NB4 (cell line): ENCODE data around the gene INTS15.

Source experiments
- DNase-seq: peaks from one replicate; pipeline ENCODE4 v3.0.0; 2010; ENCODE audit warnings: low read depth
- H3K4me3 ChIP-seq: one replicate; pipeline ENCODE4 v1.5.1; 2011; ENCODE audit warnings: mild to moderate bottlenecking, low read depth, low read length, moderate library complexity
- MYC ChIP-seq: IDR thresholded peaks from 2 replicates; pipeline ENCODE4 v1.6.1; 2011; ENCODE audit warnings: low read depth, low read length
- POLR2A ChIP-seq: IDR thresholded peaks from 2 replicates; pipeline ENCODE4 v1.6.1; 2011; ENCODE audit warnings: mild to moderate bottlenecking; ENCODE audit not compliant: insufficient read length; ENCODE audit errors: extremely low read depth
- TF ChIP-seq, protein P1 (sequence below): IDR thresholded peaks from 2 replicates; pipeline ENCODE4 v1.6.1; 2011; ENCODE audit warnings: low read depth, low read length
- TF ChIP-seq, protein P2 (sequence below): IDR thresholded peaks from one replicate; pipeline ENCODE4 v1.5.1; 2012; ENCODE audit warnings: low read depth, low read length

Gene INTS15

DNA sequence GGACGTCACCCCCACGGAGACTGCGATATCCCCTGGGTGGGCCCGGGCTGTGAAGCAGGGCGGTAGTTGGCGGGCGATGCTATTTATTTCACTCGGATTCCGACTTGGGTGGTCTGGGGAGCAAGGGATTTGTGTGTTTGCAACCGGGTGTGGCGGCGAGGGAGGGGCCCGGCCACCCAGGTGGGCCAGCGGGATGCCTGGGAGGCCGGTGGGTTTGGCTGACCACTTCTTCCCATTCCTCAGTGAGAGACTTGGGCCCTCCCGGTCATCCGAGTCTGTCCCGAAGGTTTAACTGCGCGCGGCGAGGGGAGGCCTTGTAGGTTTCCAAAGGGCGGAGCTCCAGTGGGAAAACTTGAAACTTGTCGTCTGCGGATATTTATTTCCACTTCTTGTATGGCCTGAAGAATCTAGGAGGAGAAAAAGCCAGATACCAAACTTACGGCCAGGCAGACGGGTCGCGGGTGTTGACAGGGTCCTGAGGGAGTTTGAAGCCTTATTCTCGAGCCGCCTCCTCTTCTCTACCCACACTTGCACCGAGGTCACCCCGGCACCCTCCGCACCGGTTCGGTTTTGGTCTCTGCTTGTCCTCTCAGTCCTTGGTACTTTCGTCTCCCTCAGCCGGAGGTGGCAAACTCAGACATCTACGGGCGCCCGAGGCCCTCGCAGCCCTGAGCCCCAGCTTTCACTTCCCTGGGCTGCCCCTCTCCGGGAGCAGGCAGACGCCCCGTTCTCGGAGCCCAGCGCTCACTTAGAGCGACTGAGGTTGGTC lies 65.2 kb downstream of the INTS15 start:
- no peak for DNase-seq
- TF ChIP-seq, protein P1, sequence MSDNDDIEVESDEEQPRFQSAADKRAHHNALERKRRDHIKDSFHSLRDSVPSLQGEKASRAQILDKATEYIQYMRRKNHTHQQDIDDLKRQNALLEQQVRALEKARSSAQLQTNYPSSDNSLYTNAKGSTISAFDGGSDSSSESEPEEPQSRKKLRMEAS, result no peak
- TF ChIP-seq POLR2A (no peak), MYC (no peak)
- TF ChIP-seq, protein P2, sequence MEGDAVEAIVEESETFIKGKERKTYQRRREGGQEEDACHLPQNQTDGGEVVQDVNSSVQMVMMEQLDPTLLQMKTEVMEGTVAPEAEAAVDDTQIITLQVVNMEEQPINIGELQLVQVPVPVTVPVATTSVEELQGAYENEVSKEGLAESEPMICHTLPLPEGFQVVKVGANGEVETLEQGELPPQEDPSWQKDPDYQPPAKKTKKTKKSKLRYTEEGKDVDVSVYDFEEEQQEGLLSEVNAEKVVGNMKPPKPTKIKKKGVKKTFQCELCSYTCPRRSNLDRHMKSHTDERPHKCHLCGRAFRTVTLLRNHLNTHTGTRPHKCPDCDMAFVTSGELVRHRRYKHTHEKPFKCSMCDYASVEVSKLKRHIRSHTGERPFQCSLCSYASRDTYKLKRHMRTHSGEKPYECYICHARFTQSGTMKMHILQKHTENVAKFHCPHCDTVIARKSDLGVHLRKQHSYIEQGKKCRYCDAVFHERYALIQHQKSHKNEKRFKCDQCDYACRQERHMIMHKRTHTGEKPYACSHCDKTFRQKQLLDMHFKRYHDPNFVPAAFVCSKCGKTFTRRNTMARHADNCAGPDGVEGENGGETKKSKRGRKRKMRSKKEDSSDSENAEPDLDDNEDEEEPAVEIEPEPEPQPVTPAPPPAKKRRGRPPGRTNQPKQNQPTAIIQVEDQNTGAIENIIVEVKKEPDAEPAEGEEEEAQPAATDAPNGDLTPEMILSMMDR, result no peak
- no peak overlapping the region for H3K4me3 ChIP-seq

DNA sequence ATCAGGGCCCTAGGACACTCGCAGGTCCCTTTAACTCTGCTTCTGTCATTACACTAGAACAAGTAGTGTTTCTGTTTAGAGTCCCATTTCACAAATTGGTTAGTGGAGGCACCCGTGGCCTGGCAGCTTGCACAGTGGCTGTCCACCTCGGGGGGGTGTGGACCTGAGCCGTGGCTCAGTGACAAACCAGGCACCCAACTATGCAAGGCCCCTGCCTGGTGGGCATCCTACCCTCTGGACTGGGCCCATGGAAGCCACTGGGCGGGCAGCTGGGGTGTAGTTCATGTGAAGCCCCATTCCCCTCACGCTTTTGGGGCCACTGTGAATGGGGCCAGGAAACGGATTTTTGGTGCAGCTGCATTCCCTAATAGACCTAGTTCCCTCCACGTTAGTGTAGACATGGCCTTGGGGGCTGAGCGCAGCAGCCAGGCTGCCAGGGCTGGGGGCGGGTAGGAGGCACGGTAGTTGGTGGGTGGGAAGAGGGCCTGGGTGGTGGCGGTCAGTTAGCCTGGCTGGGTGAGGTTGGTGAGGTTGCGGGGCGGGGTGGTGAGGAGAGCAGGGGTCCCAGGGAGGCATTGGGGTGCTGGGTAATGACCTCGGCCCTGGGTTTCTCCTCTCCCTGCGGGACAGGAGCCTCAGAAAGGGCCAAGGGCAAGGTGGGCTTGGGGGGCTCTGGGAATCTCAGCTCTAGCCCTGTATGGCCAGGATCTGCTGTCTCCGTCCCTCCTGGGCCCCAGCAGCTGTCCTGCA lies 66.0 kb downstream of the INTS15 start:
- TF ChIP-seq, protein P2, result no peak
- TF ChIP-seq, protein P1, result no peak
- no peak for TF ChIP-seq MYC
- no peak for TF ChIP-seq POLR2A
- H3K4me3 ChIP-seq, result no peak overlapping the region
- no peak for DNase-seq

DNA sequence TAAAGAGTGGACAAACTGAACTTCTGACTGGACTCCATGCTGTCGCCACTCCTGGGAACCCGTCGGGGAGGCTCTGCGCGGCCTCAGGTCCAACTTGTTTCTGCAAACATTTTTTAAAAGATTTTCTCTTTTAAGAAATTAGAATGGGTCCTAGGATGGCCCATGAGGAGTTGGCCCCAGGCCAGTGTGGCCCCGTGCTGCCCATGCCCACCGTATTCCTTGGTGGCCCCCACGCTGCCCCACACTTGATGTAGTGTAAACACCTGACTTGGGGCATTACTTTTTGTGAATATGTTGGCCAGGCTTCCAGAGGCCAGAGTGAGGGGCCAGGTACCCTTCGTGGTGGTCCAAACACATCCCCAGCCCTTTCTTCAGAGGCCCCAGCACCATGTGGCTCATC lies 66.6 kb downstream of the INTS15 start:
- TF ChIP-seq, protein P2, result no peak
- TF ChIP-seq, protein P1, result no peak
- TF ChIP-seq MYC (no peak), POLR2A (no peak)
- no peak overlapping the region for H3K4me3 ChIP-seq

More for the DNA sequence above, 66.6 kb downstream of the INTS15 start:
- DNase-seq, result no peak
